GM12873 (cell line): ENCODE measurements around the gene MGA.

ENCODE experiments used
- CTCF ChIP-seq: IDR thresholded peaks from 2 replicates; pipeline ENCODE4 v1.5.1; 2012; ENCODE audit warnings: low read depth, mild to moderate bottlenecking, moderate library complexity, low read length, control low read depth; ENCODE audit not compliant: insufficient read depth; ENCODE audit errors: missing control alignments

Gene MGA

GRCh38 chr15:41703120-41703519 is 42.9 kb downstream of the MGA start:
- no peak for TF ChIP-seq CTCF

GRCh38 chr15:41713047-41713446 is 52.8 kb downstream of the MGA start:
- TF ChIP-seq CTCF: no peak

- TF ChIP-seq CTCF: no peak
Observed at GRCh38 chr15:41714291-41714690, 54.1 kb downstream of the MGA start.

- no peak for TF ChIP-seq CTCF
Observed at GRCh38 chr15:41716864-41717263, 56.7 kb downstream of the MGA start.

GRCh38 chr15:41727143-41727542 is 66.9 kb downstream of the MGA start:
- TF ChIP-seq CTCF: no peak

- no peak for TF ChIP-seq CTCF
Observed at GRCh38 chr15:41730543-41730942, 70.3 kb downstream of the MGA start.

GRCh38 chr15:41732483-41732882 is 72.3 kb downstream of the MGA start:
- no peak for TF ChIP-seq CTCF
